DMS114 treated with DMSO at 0.1 percent for 48 hours (cell line): ENCODE measurements around the gene RCN2.

Source experiments
- DNase-seq: peaks from one replicate; lab custom pipeline; 2025; ENCODE audit not compliant: unreplicated experiment; lab: John Stamatoyannopoulos, UW

Gene RCN2

GRCh38 chr15:76973362-76973743 is 41.8 kb downstream of the RCN2 start:
- no peak for DNase-seq

GRCh38 chr15:76973906-76974305 is 42.4 kb downstream of the RCN2 start:
- no peak for DNase-seq

GRCh38 chr15:76974456-76975036 is 43.0 kb downstream of the RCN2 start:
- DNase-seq: no peak

- no peak for DNase-seq
These were observed 44.6 kb downstream of the RCN2 start for GRCh38 chr15:76976141-76976540.

GRCh38 chr15:76976572-76977270 is 45.2 kb downstream of the RCN2 start:
- DNase-seq: no peak

- DNase-seq: no peak
These were observed 47.2 kb downstream of the RCN2 start for GRCh38 chr15:76978522-76979330.

- DNase-seq: no peak
These were observed 47.9 kb downstream of the RCN2 start for GRCh38 chr15:76979331-76979925.

- DNase-seq: no peak
These were observed 48.5 kb downstream of the RCN2 start for GRCh38 chr15:76979996-76980520.

GRCh38 chr15:76982356-76982755 is 50.8 kb downstream of the RCN2 start:
- DNase-seq: no peak

- DNase-seq: no peak
These were observed 51.2 kb downstream of the RCN2 start for GRCh38 chr15:76982756-76983155.

- no peak for DNase-seq
These were observed 52.2 kb downstream of the RCN2 start for GRCh38 chr15:76983590-76984375.

GRCh38 chr15:76986743-76987142 is 55.2 kb downstream of the RCN2 start:
- DNase-seq: no peak

- DNase-seq: no peak
These were observed 55.7 kb downstream of the RCN2 start for GRCh38 chr15:76987276-76987675.

GRCh38 chr15:76987896-76988860 is 56.6 kb downstream of the RCN2 start:
- no peak for DNase-seq

- DNase-seq: no peak
These were observed 57.6 kb downstream of the RCN2 start for GRCh38 chr15:76988867-76989780.

GRCh38 chr15:76991048-76991447 is 59.5 kb downstream of the RCN2 start:
- no peak for DNase-seq

- DNase-seq: no peak
These were observed 60.4 kb downstream of the RCN2 start for GRCh38 chr15:76991741-76992645.
